Activated CD4-positive, alpha-beta T cell treated with anti-CD3 and anti-CD28 coated beads for 48 hours (primary cell): Measurements from ENCODE around the gene OTOP1.
"Not testable (repeated sequence)": the region's sequence is repeated elsewhere in the genome, so short reads cannot be mapped to it uniquely, and the experiment has no call there.

Source experiments
- DNase-seq: peaks from one replicate; pipeline ENCODE4 v3.0.0-alpha.2; 2020

Gene OTOP1

GRCh38 chr4:4226606-4227438 is at the start of gene OTOP1:
TSS of gene OTOP1 (minus strand) at chr4:4226929. CDS start at chr4:4226864, 65 bp downstream.
- no peak for DNase-seq

GRCh38 chr4:4274226-4274625 is 47.5 kb upstream of the OTOP1 start:
- DNase-seq: no peak

- DNase-seq: no peak
Observed at GRCh38 chr4:4271912-4272311, 45.2 kb upstream of the OTOP1 start.

GRCh38 chr4:4270529-4270928 is 43.8 kb upstream of the OTOP1 start:
- no peak for DNase-seq

- DNase-seq: no peak
Observed at GRCh38 chr4:4269856-4270255, 43.1 kb upstream of the OTOP1 start.

- DNase-seq: no peak
Observed at GRCh38 chr4:4269331-4269731, 42.6 kb upstream of the OTOP1 start.

- no peak for DNase-seq
Observed at GRCh38 chr4:4268776-4269175, 42.0 kb upstream of the OTOP1 start.

- DNase-seq: no peak
Observed at GRCh38 chr4:4267981-4268380, 41.3 kb upstream of the OTOP1 start.

- no peak for DNase-seq
Observed at GRCh38 chr4:4260185-4260751, 33.5 kb upstream of the OTOP1 start.

GRCh38 chr4:4259484-4260100 is 32.9 kb upstream of the OTOP1 start:
- DNase-seq: no peak

- DNase-seq: not testable (repeated sequence)
Observed at GRCh38 chr4:4257705-4258104, 31.0 kb upstream of the OTOP1 start.

GRCh38 chr4:4256799-4257198 is 30.1 kb upstream of the OTOP1 start:
- DNase-seq: no peak

- no peak for DNase-seq
Observed at GRCh38 chr4:4254666-4255065, 27.9 kb upstream of the OTOP1 start.

GRCh38 chr4:4254199-4254598 is 27.5 kb upstream of the OTOP1 start:
- DNase-seq: no peak

- DNase-seq: no peak
Observed at GRCh38 chr4:4249866-4250265, 23.1 kb upstream of the OTOP1 start.

GRCh38 chr4:4249342-4249741 is 22.6 kb upstream of the OTOP1 start:
- DNase-seq: not testable (repeated sequence)

GRCh38 chr4:4248885-4249203 is 22.1 kb upstream of the OTOP1 start:
- no peak for DNase-seq

- DNase-seq: peak; percentile 93
Observed at GRCh38 chr4:4248029-4248884, 21.5 kb upstream of the OTOP1 start, which contains the start of gene TMEM128. TSS of gene TMEM128 (minus strand) at chr4:4248223. CDS start at chr4:4248202, 21 bp downstream.

GRCh38 chr4:4247696-4248028 is 20.9 kb upstream of the OTOP1 start:
- DNase-seq: no peak

- DNase-seq: no peak
Observed at GRCh38 chr4:4245172-4245571, 18.4 kb upstream of the OTOP1 start.

GRCh38 chr4:4239551-4239950 is 12.8 kb upstream of the OTOP1 start:
- DNase-seq: not testable (repeated sequence)

- no peak for DNase-seq
Observed at GRCh38 chr4:4233610-4234009, 6.9 kb upstream of the OTOP1 start.

- no peak for DNase-seq
Observed at GRCh38 chr4:4228356-4228668, 1.6 kb upstream of the OTOP1 start.
